ENCODE data around the gene GSTCD. TPM values are rescaled to one million over a fixed set of nuclear protein-coding genes. Genes with fewer than 3 reads are reported as not detected.

GSTCD gene
- total RNA-seq, 1 experiment from 2014 or later, result 21.7 TPM

DNA sequence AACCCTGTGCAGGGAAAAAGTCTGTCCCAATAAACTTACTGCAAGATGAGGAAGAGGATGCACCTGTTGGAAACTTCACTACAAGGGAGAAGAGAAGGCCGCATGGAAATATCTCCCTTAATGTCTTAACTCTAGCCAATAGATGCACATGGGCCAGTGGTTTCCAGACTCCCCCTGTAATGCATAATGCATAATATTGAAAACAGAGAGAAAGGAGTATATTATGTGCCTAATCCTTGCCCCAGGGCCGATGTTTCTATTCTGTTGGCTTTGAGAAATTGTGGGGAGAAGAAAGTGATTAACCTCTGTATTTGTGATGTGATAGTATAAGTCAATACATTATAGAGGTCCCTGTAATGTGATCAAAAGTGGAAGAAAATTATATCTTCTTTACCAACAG, 37.3 kb upstream of the GSTCD start (continued):
- TF ChIP-seq, protein P1, sequence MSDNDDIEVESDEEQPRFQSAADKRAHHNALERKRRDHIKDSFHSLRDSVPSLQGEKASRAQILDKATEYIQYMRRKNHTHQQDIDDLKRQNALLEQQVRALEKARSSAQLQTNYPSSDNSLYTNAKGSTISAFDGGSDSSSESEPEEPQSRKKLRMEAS (CRISPR knock-in tag; IDR thresholded peaks at IDR 0.05), result no peak
- TF ChIP-seq FOXJ3 (CRISPR knock-in tag; IDR thresholded peaks at IDR 0.05; ENCODE audit: borderline replicate concordance), result no peak
- TF ChIP-seq, protein P2, sequence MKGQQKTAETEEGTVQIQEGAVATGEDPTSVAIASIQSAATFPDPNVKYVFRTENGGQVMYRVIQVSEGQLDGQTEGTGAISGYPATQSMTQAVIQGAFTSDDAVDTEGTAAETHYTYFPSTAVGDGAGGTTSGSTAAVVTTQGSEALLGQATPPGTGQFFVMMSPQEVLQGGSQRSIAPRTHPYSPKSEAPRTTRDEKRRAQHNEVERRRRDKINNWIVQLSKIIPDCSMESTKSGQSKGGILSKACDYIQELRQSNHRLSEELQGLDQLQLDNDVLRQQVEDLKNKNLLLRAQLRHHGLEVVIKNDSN (CRISPR knock-in tag; IDR thresholded peaks at IDR 0.05), result no peak
- TF ChIP-seq ZNF121 (CRISPR knock-in tag; IDR thresholded peaks at IDR 0.05), result no peak
- TF ChIP-seq CREM (CRISPR knock-in tag; IDR thresholded peaks at IDR 0.05), result no peak
- TF ChIP-seq, protein P3, sequence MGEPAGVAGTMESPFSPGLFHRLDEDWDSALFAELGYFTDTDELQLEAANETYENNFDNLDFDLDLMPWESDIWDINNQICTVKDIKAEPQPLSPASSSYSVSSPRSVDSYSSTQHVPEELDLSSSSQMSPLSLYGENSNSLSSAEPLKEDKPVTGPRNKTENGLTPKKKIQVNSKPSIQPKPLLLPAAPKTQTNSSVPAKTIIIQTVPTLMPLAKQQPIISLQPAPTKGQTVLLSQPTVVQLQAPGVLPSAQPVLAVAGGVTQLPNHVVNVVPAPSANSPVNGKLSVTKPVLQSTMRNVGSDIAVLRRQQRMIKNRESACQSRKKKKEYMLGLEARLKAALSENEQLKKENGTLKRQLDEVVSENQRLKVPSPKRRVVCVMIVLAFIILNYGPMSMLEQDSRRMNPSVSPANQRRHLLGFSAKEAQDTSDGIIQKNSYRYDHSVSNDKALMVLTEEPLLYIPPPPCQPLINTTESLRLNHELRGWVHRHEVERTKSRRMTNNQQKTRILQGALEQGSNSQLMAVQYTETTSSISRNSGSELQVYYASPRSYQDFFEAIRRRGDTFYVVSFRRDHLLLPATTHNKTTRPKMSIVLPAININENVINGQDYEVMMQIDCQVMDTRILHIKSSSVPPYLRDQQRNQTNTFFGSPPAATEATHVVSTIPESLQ (CRISPR knock-in tag; IDR thresholded peaks at IDR 0.05), result no peak
- TF ChIP-seq, protein P4, sequence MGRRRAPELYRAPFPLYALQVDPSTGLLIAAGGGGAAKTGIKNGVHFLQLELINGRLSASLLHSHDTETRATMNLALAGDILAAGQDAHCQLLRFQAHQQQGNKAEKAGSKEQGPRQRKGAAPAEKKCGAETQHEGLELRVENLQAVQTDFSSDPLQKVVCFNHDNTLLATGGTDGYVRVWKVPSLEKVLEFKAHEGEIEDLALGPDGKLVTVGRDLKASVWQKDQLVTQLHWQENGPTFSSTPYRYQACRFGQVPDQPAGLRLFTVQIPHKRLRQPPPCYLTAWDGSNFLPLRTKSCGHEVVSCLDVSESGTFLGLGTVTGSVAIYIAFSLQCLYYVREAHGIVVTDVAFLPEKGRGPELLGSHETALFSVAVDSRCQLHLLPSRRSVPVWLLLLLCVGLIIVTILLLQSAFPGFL (CRISPR knock-in tag; IDR thresholded peaks at IDR 0.05; ENCODE audit: borderline replicate concordance), result no peak
- TF ChIP-seq, protein P5, sequence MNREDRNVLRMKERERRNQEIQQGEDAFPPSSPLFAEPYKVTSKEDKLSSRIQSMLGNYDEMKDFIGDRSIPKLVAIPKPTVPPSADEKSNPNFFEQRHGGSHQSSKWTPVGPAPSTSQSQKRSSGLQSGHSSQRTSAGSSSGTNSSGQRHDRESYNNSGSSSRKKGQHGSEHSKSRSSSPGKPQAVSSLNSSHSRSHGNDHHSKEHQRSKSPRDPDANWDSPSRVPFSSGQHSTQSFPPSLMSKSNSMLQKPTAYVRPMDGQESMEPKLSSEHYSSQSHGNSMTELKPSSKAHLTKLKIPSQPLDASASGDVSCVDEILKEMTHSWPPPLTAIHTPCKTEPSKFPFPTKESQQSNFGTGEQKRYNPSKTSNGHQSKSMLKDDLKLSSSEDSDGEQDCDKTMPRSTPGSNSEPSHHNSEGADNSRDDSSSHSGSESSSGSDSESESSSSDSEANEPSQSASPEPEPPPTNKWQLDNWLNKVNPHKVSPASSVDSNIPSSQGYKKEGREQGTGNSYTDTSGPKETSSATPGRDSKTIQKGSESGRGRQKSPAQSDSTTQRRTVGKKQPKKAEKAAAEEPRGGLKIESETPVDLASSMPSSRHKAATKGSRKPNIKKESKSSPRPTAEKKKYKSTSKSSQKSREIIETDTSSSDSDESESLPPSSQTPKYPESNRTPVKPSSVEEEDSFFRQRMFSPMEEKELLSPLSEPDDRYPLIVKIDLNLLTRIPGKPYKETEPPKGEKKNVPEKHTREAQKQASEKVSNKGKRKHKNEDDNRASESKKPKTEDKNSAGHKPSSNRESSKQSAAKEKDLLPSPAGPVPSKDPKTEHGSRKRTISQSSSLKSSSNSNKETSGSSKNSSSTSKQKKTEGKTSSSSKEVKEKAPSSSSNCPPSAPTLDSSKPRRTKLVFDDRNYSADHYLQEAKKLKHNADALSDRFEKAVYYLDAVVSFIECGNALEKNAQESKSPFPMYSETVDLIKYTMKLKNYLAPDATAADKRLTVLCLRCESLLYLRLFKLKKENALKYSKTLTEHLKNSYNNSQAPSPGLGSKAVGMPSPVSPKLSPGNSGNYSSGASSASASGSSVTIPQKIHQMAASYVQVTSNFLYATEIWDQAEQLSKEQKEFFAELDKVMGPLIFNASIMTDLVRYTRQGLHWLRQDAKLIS (CRISPR knock-in tag; IDR thresholded peaks at IDR 0.05; ENCODE audit: borderline replicate concordance), result no peak
- TF ChIP-seq, protein P6, sequence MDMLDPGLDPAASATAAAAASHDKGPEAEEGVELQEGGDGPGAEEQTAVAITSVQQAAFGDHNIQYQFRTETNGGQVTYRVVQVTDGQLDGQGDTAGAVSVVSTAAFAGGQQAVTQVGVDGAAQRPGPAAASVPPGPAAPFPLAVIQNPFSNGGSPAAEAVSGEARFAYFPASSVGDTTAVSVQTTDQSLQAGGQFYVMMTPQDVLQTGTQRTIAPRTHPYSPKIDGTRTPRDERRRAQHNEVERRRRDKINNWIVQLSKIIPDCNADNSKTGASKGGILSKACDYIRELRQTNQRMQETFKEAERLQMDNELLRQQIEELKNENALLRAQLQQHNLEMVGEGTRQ (CRISPR knock-in tag; IDR thresholded peaks at IDR 0.05), result no peak
- no peak for TF ChIP-seq ATF1 (CRISPR knock-in tag; IDR thresholded peaks at IDR 0.05)
- no peak for TF ChIP-seq JUN (CRISPR knock-in tag; IDR thresholded peaks at IDR 0.05)
- no peak for TF ChIP-seq IRF2 (CRISPR knock-in tag; IDR thresholded peaks at IDR 0.05; ENCODE audit: borderline replicate concordance, low read depth)
- no peak for TF ChIP-seq FOXP1 (CRISPR knock-in tag; IDR thresholded peaks at IDR 0.05; ENCODE audit: borderline replicate concordance)

DNA sequence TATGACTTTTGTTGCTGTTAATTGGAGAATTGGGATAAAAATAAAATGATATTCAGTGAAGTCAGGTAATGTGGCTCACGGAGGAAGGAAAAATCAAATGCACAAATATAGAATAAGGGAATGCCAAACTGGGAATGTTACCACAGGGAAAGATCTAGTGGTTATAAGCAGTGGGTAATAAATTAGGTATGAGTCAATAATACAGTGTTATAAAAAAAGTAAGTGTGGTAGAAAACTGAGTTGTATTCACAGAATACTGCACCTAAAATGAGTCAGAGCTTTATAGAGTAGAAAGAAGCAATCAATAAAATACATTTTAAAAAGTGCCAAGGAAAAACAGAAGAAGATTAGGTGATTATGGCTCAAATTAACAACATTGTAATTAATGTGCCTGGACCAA, 34.6 kb upstream of the GSTCD start:
- TF ChIP-seq ZNF138 (CRISPR knock-in tag; conservative IDR thresholded peaks at IDR 0.05), result no peak
- TF ChIP-seq, protein P7, sequence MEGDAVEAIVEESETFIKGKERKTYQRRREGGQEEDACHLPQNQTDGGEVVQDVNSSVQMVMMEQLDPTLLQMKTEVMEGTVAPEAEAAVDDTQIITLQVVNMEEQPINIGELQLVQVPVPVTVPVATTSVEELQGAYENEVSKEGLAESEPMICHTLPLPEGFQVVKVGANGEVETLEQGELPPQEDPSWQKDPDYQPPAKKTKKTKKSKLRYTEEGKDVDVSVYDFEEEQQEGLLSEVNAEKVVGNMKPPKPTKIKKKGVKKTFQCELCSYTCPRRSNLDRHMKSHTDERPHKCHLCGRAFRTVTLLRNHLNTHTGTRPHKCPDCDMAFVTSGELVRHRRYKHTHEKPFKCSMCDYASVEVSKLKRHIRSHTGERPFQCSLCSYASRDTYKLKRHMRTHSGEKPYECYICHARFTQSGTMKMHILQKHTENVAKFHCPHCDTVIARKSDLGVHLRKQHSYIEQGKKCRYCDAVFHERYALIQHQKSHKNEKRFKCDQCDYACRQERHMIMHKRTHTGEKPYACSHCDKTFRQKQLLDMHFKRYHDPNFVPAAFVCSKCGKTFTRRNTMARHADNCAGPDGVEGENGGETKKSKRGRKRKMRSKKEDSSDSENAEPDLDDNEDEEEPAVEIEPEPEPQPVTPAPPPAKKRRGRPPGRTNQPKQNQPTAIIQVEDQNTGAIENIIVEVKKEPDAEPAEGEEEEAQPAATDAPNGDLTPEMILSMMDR (IDR thresholded peaks at IDR 0.05), result no peak
- TF ChIP-seq HMGA2 (CRISPR knock-in tag; IDR thresholded peaks at IDR 0.05), result no peak
- TF ChIP-seq, protein P5 (CRISPR knock-in tag; IDR thresholded peaks at IDR 0.05; ENCODE audit: borderline replicate concordance), result no peak
- no peak for TF ChIP-seq TCF7 (CRISPR knock-in tag; IDR thresholded peaks at IDR 0.05; ENCODE audit: low read depth)
- ChIA-PET CTCF (no interaction called here), POLR2A (no interaction called here)
- ATAC-seq (no peak), DNase-seq (ENCODE audit: low spot score) (no peak)
- no peaks in the 10 kb centered on the region for H3K27me3 Mint-ChIP-seq (ENCODE audit: low read depth)
- H3K4me1 Mint-ChIP-seq, result peaks cover 12% of the 10 kb centered on the region
- no peaks in the 10 kb centered on the region for H3K9me3 Mint-ChIP-seq
- H3K27ac Mint-ChIP-seq, result no peak overlapping the region
- no peaks in the 10 kb centered on the region for H3K36me3 Mint-ChIP-seq
- H3K4me3 Mint-ChIP-seq, result no peak overlapping the region

Measured in WTC11 (cell line).